GM12891 (cell line): ENCODE data around the gene CLCN2.

Experiments used
- POLR2A ChIP-seq: IDR thresholded peaks from 2 replicates; pipeline ENCODE4 v1.6.1; 2011; ENCODE audit warnings: low read depth, low read length, control low read depth
- POLR2AphosphoS5 ChIP-seq: IDR thresholded peaks from 2 replicates; pipeline ENCODE4 v1.6.1; 2011; ENCODE audit warnings: low read depth, low read length, control low read depth
- SPI1 ChIP-seq: IDR thresholded peaks from 2 replicates; pipeline ENCODE4 v1.6.1; 2011; ENCODE audit warnings: low read depth, low read length, control low read depth

- TF ChIP-seq POLR2A (no peak), POLR2AphosphoS5 (no peak), SPI1 (no peak)
Observed at GRCh38 chr3:184387174-184387714, 25.8 kb upstream of the CLCN2 start.
